ENCODE results near the gene SLC6A4. TPM values are rescaled to one million over a fixed set of nuclear protein-coding genes. Genes with fewer than 3 reads are reported as not detected.
A peak's percentile ranks its signal among the peaks of the same experiment; 100 is the strongest.

Gene SLC6A4
- total RNA-seq, result not detected in 2 replicates

DNA sequence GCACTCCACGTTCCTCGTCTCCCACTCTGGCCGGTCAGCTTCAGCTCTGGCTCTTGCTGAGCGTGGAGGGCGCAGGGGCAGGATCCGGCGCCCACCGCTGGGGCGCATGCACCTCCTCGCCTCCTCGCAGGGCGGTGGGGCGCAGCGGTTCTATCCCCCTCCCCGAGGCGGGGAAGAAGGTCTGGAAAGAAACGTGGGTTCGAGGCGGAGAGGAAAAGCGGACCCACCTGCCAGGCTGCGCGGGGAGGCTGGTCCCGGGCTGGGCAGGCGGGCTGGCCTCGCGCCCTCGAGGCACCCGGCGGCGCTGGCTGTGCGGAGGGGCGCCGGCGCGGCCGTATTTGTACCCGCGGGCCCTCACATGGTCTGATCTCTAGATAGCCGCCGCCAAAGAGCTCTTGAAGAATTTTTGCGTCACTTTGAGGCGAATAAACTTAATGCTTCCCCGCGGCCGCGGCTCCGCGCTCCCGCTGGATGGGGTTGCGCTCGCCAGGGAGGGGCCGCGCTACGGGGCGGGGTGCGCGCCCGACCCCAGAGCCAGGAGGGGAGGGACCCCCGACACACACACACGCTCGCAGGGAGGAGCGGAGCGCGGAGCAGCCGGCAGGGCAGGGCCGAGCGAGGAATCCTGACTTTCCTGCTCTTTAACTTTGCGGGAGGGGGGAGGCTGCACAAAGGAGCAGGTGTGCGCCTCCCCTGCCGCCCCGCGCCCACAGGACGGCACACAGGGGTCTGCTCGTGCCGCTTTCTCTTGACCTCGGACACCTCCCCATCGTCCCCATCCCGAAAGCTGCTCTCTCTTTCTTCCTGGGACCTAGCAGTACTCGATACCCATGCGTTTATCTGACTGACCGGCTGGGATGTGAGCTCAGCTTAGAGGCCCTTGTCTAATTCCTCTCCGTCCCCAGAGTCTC, at the start of gene SLC6A4:
SLC6A4 (minus strand) TSS at position 312 of the 911 bp plus-strand sequence. CDS start 13,739 bp downstream, outside the sequence.

Small RNA genes within 50 kb of the gene (small RNA-seq; reads per million reads assigned to genes)
- 15.4 reads per million, percentile 96 among the genes with 10 or more reads in this experiment for gene RF00154

Other genes with a start within 250 kb of the SLC6A4 start
- gene NSRP1, start 118.9 kb downstream of the SLC6A4 start, total RNA-seq, result 6.2 and 11.7 TPM in 2 replicates
- 30.5 and 31.3 TPM in 2 replicates for gene BLMH, start 56.2 kb upstream of the SLC6A4 start, total RNA-seq
- gene TMIGD1, start 98.4 kb upstream of the SLC6A4 start, total RNA-seq, result not detected in 2 replicates
- gene CPD, start 143.2 kb upstream of the SLC6A4 start, total RNA-seq, result 103 and 113 TPM in 2 replicates
- gene GOSR1, start 241.7 kb upstream of the SLC6A4 start, total RNA-seq, result 17.0 and 18.7 TPM in 2 replicates

Data from subcutaneous preadipocyte (primary cell).